GM13977 (cell line): ENCODE measurements around the gene ZMPSTE24.

Experiments used
- DNase-seq: peaks from one replicate; pipeline ENCODE4 v3.0.0; 2012; ENCODE audit warnings: low spot score
- CTCF ChIP-seq: IDR thresholded peaks from 2 replicates; pipeline ENCODE4 v1.5.1; 2012; ENCODE audit warnings: mild to moderate bottlenecking, control low read depth; ENCODE audit not compliant: insufficient read depth; ENCODE audit errors: extremely low read depth, missing control alignments
- in situ Hi-C: fragments of 300-500 bp; cut with MboI; formaldehyde crosslinking; loops from one replicate; pipeline ENCODE4 v1.12.0; 2022; ENCODE audit warnings: low sequenced_read_pairs, low pct_unique_long_range_greater_than_20kb, mixed read lengths, inconsistent platforms; ENCODE audit not compliant: unreplicated experiment

Gene ZMPSTE24

GRCh38 chr1:40266786-40267535 is 8.9 kb downstream of the ZMPSTE24 start:
- in situ Hi-C loops = no loop called here
- no peak for TF ChIP-seq CTCF

GRCh38 chr1:40267767-40268187 is 9.7 kb downstream of the ZMPSTE24 start:
- DNase-seq = no peak
- in situ Hi-C loops = no loop called here
- no peak for TF ChIP-seq CTCF

More at GRCh38 chr1:40266786-40267535, 8.9 kb downstream of the ZMPSTE24 start:
- no peak for DNase-seq

- no peak for TF ChIP-seq CTCF
- in situ Hi-C loops = no loop called here
- DNase-seq = no peak
Observed at GRCh38 chr1:40268211-40268610, 10.2 kb downstream of the ZMPSTE24 start.

GRCh38 chr1:40270152-40270834 is 12.3 kb downstream of the ZMPSTE24 start:
- in situ Hi-C loops = no loop called here
- DNase-seq = no peak
- no peak for TF ChIP-seq CTCF

- no peak for TF ChIP-seq CTCF
- in situ Hi-C loops = no loop called here
- no peak for DNase-seq
Observed at GRCh38 chr1:40272653-40273213, 14.7 kb downstream of the ZMPSTE24 start.

- no peak for TF ChIP-seq CTCF
- DNase-seq = no peak
- in situ Hi-C loops = no loop called here
Observed at GRCh38 chr1:40273547-40274166, 15.6 kb downstream of the ZMPSTE24 start.
